K562 (cell line): Measurements from ENCODE around the gene C19orf47. TPM values are rescaled to one million over a fixed set of nuclear protein-coding genes. Genes with fewer than 3 reads are reported as not detected.

Experiments used
- ARID1B ChIP-seq: fragments of 450-650 bp; IDR thresholded peaks from 2 replicates; pipeline ENCODE4 v1.6.1; 2016; ENCODE audit warnings: antibody characterized with exemption, mild to moderate bottlenecking, inconsistent platforms
- CEBPB ChIP-seq: fragments of 450-650 bp; IDR thresholded peaks from 2 replicates; pipeline ENCODE4 v1.6.1; 2016; ENCODE audit warnings: missing genetic modification characterization, missing compliant biosample characterization
- DACH1 ChIP-seq: fragments of 450-650 bp; IDR thresholded peaks from 2 replicates; pipeline ENCODE4 v1.6.1; 2018; ENCODE audit not compliant: partially characterized antibody
- DPF2 ChIP-seq: fragments of 450-650 bp; IDR thresholded peaks from 2 replicates; pipeline ENCODE4 v1.6.1; 2016
- ETV1 ChIP-seq: fragments of 450-650 bp; conservative IDR thresholded peaks from 2 replicates; pipeline ENCODE4 v1.6.1; 2016; ENCODE audit warnings: missing genetic modification characterization, control low read depth, low read depth, missing compliant biosample characterization
- FOXK1 ChIP-seq: sonication (generic); formaldehyde crosslinking; IDR thresholded peaks from 2 replicates; pipeline ENCODE4 v1.8.0; 2022; ENCODE audit warnings: missing genetic modification reagents, mild to moderate bottlenecking, borderline replicate concordance
- GABPB1 ChIP-seq: sonication (generic); formaldehyde crosslinking; IDR thresholded peaks from 2 replicates; pipeline ENCODE4 v1.8.0; 2022; ENCODE audit warnings: mild to moderate bottlenecking, missing genetic modification reagents
- HDAC1 ChIP-seq, 2 experiments: fragments of 450-650 bp; IDR thresholded peaks; 2 replicates each; pipeline ENCODE4 v1.6.1; 2016 to 2017; ENCODE audit warnings: inconsistent platforms in 1 of 2, mild to moderate bottlenecking in 1 of 2, moderate library complexity in 1 of 2
- HDAC2 ChIP-seq: fragments of 450-650 bp; IDR thresholded peaks from 2 replicates; pipeline ENCODE4 v1.6.1; 2016; ENCODE audit warnings: mild to moderate bottlenecking
- MAFK ChIP-seq: IDR thresholded peaks from 2 replicates; pipeline ENCODE4 v1.6.1; 2011; ENCODE audit warnings: low read length, improper control_type of control experiment
- MECOM ChIP-seq: fragments of 250-450 bp; sonication (Bioruptor Pico); IDR thresholded peaks from 2 replicates; pipeline ENCODE4 v1.8.0; 2022; ENCODE audit warnings: inconsistent platforms
- PTTG1 ChIP-seq: fragments of 450-650 bp; IDR thresholded peaks from 2 replicates; pipeline ENCODE4 v1.6.1; 2016; ENCODE audit warnings: low read depth, mild to moderate bottlenecking, missing genetic modification characterization, missing compliant biosample characterization
- RCOR1 ChIP-seq, 2 experiments: IDR thresholded peaks; 2 replicates each; pipeline ENCODE4 v1.6.1; 2012; ENCODE audit warnings: low read depth in 2 of 2, low read length in 2 of 2, borderline replicate concordance in 1 of 2, improper control_type of control experiment in 1 of 2
- SIN3A ChIP-seq, 2 experiments: fragments of 150-350 bp in 1 of 2; IDR thresholded peaks; 2 replicates each; pipeline ENCODE4 v1.6.1; 2011 to 2016; ENCODE audit warnings: borderline replicate concordance in 2 of 2, low read depth in 2 of 2, low read length in 2 of 2, mild to moderate bottlenecking in 2 of 2, moderate library complexity in 2 of 2; ENCODE audit not compliant: control insufficient read depth in 1 of 2
- SOX6 ChIP-seq: fragments of 450-650 bp; IDR thresholded peaks from 2 replicates; pipeline ENCODE4 v1.6.1; 2014; ENCODE audit warnings: mild to moderate bottlenecking
- STAT5A ChIP-seq: IDR thresholded peaks from 2 replicates; pipeline ENCODE4 v1.6.1; 2012; ENCODE audit warnings: low read length, inconsistent platforms, borderline replicate concordance
- ZFX ChIP-seq: sonication (generic); formaldehyde crosslinking; IDR thresholded peaks from 2 replicates; pipeline ENCODE4 v1.8.0; 2022; ENCODE audit warnings: mild to moderate bottlenecking, missing genetic modification reagents, moderate library complexity
- ZNF316 ChIP-seq: fragments of 450-650 bp; IDR thresholded peaks from 2 replicates; pipeline ENCODE4 v1.6.1; 2016
- ZNF431 ChIP-seq: sonication (generic); formaldehyde crosslinking; IDR thresholded peaks from 2 replicates; pipeline ENCODE4 v1.8.0; 2022; ENCODE audit warnings: mild to moderate bottlenecking, missing genetic modification reagents
- ZNF589 ChIP-seq: fragments of 200-800 bp; sonication (Bioruptor generic); IDR thresholded peaks from 2 replicates; pipeline ENCODE4 v1.6.1; 2016; ENCODE audit warnings: low read depth, missing genetic modification characterization, missing compliant biosample characterization
- ZZZ3 ChIP-seq: fragments of 450-650 bp; IDR thresholded peaks from 2 replicates; pipeline ENCODE4 v1.6.1; 2016; ENCODE audit warnings: antibody characterized with exemption, mild to moderate bottlenecking, moderate library complexity
- polyA plus RNA-seq, 8 experiments: library from polyadenylated mRNA; depleted of rRNA in 4 of 8; stranded (reverse) in 5 of 8; unstranded in 3 of 8; fragments of >200 nt; fragmentation: Nextera tagmentation in 2 of 8; fragmentation: Illumina TruSeq in 1 of 8; extraction: Ambion mirVana in 2 of 8; extraction: Trizol in 1 of 8; gene quantifications; 2 replicates each; pipeline versions ENCODE4 v1.2.1 to v1.2.3, GENCODE V29; 2011 to 2014; ENCODE audit warnings: inconsistent platforms in 1 of 8, missing spikeins in 1 of 8
- total RNA-seq, 7 experiments: library from RNA; depleted of rRNA in 6 of 7; stranded (reverse); fragments of >200 nt in 6 of 7; fragmentation: Illumina TruSeq in 2 of 7; extraction: Trizol in 2 of 7; gene quantifications; 2 replicates each; pipeline versions ENCODE4 v1.2.1 to v1.2.3, GENCODE V29; 2011 to 2021; ENCODE audit warnings: low replicate concordance in 1 of 7
- TF ChIP-seq, protein P1 (sequence below), 2 experiments: fragments of 250-450 bp in 1 of 2; fragments of 450-650 bp in 1 of 2; sonication (Bioruptor Pico) in 1 of 2; IDR thresholded peaks; 2 replicates each; pipeline versions ENCODE4 v1.6.1 to v1.8.0; 2016 to 2021; ENCODE audit warnings: mild to moderate bottlenecking in 2 of 2, moderate library complexity in 2 of 2, missing compliant biosample characterization in 1 of 2, missing genetic modification characterization in 1 of 2
- TF ChIP-seq, protein P2 (sequence below), 2 experiments: fragments of 150-350 bp in 1 of 2; IDR thresholded peaks; 2 replicates each; pipeline ENCODE4 v1.6.1; 2012 to 2016; ENCODE audit warnings: low read depth in 2 of 2, low read length in 2 of 2, mild to moderate bottlenecking in 1 of 2, moderate library complexity in 1 of 2
- TF ChIP-seq, protein P3 (sequence below): sonication (generic); IDR thresholded peaks from 2 replicates; pipeline ENCODE4 v1.6.1; 2016

Gene C19orf47
- total and polyA plus RNA-seq, 9 of the 15 experiments (the other 6 are each of a cell fraction or from before 2014, with no cell fraction given): 0.08 to 26.1 (median 14.7) TPM

DNA sequence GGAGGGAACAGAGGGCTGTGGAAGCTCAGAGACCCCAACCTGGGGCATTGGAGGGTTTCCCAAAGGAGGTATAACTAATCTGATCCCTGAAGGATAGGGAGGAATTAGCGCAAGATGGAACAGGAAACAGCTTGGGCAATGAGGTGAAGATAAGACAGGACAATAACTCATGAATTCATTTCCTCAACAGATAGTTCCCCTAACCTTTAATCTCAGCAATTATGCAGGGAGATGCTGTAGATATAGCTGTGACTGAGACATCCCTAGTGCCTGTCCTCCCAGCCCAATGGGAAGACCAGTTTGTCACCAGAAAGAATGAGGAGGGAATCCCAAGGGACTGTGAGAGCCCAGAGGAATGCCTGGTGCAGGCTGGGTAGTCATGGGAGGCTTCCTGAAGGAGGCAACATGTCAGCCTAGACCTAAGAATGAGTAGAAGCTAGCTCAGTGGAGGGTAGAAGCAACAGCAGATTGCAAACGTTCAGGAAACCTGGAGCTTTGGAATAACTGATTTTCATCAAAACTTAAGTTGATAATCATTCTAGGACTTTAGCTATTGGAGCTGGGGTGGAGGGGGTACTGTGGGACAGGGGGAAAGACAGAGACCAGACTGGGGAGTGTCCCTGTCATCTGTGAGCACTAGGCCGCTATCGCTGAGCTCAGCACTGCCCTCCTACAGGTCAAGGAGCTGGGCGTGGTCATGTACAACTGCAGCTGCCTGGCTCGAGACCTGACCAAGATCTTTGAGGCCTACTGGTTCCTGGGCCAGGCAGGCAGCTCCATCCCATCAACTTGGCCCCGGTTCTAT, 23.0 kb upstream of the C19orf47 start (continued):
- TF ChIP-seq ZNF431 (CRISPR knock-in tag) (no peak), ZNF316 (peak; percentile 62), RCOR1 (IDR thresholded peaks at IDR 0.05; ENCODE audit: borderline replicate concordance in 1 of 2, low read depth in 2 of 2, low read length in 2 of 2) (peak in 1 of 2 experiments; percentile 56; a peak in 2 of 4 replicates), ARID1B (peak; percentile 35; the same call in 1 of the 2 replicates), HDAC2 (peak; percentile 71), ETV1 (tag) (peak; percentile 76), HDAC1 (IDR thresholded peaks at IDR 0.05) (0 out of 4 replicates have a peak, but pooled peaks of 1 of the 2 experiments have one; percentile 34), FOXK1 (CRISPR knock-in tag) (no peak), STAT5A (peak; percentile 40; the same call in 1 of the 2 replicates), SIN3A (IDR thresholded peaks at IDR 0.05; ENCODE audit: borderline replicate concordance in 2 of 2, control insufficient read depth in 1 of 2, low read depth in 2 of 2, low read length in 2 of 2) (peak in 1 of 2 experiments; percentile 57; a peak in 1 of 4 replicates), ZNF589 (CRISPR knock-in tag) (no peak), DPF2 (no peak), PTTG1 (tag) (no peak), CEBPB (tag) (0 out of 2 replicates have a peak, but pooled peaks have one; percentile 9), MECOM (CRISPR knock-in tag) (0 out of 2 replicates have a peak, but pooled peaks have one; percentile 52), DACH1 (no peak), MAFK (peak; percentile 71; the same call in 1 of the 2 replicates), ZZZ3 (no peak), GABPB1 (CRISPR knock-in tag) (no peak), ZFX (CRISPR knock-in tag) (peak; percentile 70), SOX6 (peak; percentile 50; the same call in 1 of the 2 replicates)
- TF ChIP-seq, protein P1, sequence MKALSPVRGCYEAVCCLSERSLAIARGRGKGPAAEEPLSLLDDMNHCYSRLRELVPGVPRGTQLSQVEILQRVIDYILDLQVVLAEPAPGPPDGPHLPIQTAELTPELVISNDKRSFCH (CRISPR knock-in tag; IDR thresholded peaks at IDR 0.05): no peak
- TF ChIP-seq, protein P1 (tag; IDR thresholded peaks at IDR 0.05): peak; percentile 31; the same call in 1 of the 2 replicates
- TF ChIP-seq, protein P2, sequence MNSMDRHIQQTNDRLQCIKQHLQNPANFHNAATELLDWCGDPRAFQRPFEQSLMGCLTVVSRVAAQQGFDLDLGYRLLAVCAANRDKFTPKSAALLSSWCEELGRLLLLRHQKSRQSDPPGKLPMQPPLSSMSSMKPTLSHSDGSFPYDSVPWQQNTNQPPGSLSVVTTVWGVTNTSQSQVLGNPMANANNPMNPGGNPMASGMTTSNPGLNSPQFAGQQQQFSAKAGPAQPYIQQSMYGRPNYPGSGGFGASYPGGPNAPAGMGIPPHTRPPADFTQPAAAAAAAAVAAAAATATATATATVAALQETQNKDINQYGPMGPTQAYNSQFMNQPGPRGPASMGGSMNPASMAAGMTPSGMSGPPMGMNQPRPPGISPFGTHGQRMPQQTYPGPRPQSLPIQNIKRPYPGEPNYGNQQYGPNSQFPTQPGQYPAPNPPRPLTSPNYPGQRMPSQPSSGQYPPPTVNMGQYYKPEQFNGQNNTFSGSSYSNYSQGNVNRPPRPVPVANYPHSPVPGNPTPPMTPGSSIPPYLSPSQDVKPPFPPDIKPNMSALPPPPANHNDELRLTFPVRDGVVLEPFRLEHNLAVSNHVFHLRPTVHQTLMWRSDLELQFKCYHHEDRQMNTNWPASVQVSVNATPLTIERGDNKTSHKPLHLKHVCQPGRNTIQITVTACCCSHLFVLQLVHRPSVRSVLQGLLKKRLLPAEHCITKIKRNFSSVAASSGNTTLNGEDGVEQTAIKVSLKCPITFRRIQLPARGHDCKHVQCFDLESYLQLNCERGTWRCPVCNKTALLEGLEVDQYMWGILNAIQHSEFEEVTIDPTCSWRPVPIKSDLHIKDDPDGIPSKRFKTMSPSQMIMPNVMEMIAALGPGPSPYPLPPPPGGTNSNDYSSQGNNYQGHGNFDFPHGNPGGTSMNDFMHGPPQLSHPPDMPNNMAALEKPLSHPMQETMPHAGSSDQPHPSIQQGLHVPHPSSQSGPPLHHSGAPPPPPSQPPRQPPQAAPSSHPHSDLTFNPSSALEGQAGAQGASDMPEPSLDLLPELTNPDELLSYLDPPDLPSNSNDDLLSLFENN (IDR thresholded peaks at IDR 0.05; ENCODE audit: low read depth in 2 of 2, low read length in 2 of 2): no peak
- TF ChIP-seq, protein P3, sequence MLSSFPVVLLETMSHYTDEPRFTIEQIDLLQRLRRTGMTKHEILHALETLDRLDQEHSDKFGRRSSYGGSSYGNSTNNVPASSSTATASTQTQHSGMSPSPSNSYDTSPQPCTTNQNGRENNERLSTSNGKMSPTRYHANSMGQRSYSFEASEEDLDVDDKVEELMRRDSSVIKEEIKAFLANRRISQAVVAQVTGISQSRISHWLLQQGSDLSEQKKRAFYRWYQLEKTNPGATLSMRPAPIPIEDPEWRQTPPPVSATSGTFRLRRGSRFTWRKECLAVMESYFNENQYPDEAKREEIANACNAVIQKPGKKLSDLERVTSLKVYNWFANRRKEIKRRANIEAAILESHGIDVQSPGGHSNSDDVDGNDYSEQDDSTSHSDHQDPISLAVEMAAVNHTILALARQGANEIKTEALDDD: peak; percentile 61
